Measurements from ENCODE around the gene COLEC11. TPM values are rescaled to one million over a fixed set of nuclear protein-coding genes. Genes with fewer than 3 reads are reported as not detected.

Gene COLEC11
- total and polyA plus RNA-seq, 2 of the 13 experiments (the other 11 are each of a cell fraction or from before 2014, with no cell fraction given), result 1.5 to 3.0 TPM

DNA sequence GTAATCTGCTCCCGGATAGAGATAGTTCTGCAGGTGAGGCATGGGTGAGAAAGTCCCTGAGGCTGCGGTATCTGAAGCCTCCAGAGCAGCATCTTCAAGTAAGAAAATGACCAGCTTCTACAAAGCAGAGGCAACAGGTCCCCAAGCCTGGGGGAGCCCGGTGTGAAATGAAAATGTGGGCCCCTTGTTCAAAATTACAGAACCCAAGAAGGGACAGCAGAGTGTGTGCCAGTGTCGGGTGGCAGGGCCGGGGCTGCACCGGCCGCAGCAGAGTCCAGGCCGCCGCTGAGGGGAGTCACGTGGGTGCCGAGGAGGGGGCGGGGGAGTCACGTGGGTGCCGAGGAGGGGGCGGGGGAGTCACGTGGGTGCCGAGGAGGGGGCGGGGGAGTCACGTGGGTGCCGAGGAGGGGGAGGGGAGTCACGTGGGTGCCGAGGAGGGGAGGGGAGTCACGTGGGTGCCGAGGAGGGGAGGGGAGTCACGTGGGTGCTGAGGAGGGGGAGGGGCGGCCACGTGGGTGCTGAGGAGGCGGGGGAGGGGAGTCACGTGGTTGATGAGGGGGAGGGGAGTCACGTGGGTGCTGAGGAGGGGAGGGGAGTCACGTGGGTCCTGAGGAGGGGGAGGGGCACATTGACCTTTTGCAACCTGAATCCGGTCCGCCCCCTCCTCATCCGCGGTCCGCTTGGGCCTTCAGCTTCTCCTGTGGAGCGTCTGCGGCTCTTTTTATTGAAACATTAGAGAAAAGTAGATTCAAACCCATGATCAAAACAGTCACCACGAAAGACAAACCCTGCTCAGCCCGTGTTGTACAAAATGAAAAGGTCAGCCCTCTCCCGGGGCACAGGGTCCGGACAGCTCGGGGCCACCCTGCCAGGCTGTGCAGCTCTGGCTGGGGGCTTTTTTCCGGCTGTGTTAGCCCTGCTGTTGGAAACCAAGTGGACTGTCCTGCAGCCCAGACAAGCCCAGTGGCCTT is 10.4 kb downstream of the COLEC11 start (continued):
- no peak for TF ChIP-seq U2AF1 (optimal IDR thresholded peaks at IDR 0.05; ENCODE audit: low read depth, low read length)
- no peak for TF ChIP-seq ZNF34 (CRISPR knock-in tag; IDR thresholded peaks at IDR 0.05; ENCODE audit: borderline replicate concordance)
- peak; percentile 65 for TF ChIP-seq SIX4 (CRISPR knock-in tag; IDR thresholded peaks at IDR 0.05)
- no peak for TF ChIP-seq EHMT2 (IDR thresholded peaks at IDR 0.05; ENCODE audit: borderline replicate concordance, low read depth, low read length)
- TF ChIP-seq, protein P1, sequence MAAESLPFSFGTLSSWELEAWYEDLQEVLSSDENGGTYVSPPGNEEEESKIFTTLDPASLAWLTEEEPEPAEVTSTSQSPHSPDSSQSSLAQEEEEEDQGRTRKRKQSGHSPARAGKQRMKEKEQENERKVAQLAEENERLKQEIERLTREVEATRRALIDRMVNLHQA (CRISPR knock-in tag; IDR thresholded peaks at IDR 0.05), result no peak
- TF ChIP-seq, protein P2, sequence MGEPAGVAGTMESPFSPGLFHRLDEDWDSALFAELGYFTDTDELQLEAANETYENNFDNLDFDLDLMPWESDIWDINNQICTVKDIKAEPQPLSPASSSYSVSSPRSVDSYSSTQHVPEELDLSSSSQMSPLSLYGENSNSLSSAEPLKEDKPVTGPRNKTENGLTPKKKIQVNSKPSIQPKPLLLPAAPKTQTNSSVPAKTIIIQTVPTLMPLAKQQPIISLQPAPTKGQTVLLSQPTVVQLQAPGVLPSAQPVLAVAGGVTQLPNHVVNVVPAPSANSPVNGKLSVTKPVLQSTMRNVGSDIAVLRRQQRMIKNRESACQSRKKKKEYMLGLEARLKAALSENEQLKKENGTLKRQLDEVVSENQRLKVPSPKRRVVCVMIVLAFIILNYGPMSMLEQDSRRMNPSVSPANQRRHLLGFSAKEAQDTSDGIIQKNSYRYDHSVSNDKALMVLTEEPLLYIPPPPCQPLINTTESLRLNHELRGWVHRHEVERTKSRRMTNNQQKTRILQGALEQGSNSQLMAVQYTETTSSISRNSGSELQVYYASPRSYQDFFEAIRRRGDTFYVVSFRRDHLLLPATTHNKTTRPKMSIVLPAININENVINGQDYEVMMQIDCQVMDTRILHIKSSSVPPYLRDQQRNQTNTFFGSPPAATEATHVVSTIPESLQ (CRISPR knock-in tag; conservative IDR thresholded peaks at IDR 0.05), result no peak
- TF ChIP-seq BCLAF1 (IDR thresholded peaks at IDR 0.05), result no peak
- TF ChIP-seq FOSL1 (CRISPR knock-in tag; IDR thresholded peaks at IDR 0.05; ENCODE audit: borderline replicate concordance), result no peak
- TF ChIP-seq, protein P3, sequence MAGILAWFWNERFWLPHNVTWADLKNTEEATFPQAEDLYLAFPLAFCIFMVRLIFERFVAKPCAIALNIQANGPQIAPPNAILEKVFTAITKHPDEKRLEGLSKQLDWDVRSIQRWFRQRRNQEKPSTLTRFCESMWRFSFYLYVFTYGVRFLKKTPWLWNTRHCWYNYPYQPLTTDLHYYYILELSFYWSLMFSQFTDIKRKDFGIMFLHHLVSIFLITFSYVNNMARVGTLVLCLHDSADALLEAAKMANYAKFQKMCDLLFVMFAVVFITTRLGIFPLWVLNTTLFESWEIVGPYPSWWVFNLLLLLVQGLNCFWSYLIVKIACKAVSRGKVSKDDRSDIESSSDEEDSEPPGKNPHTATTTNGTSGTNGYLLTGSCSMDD (CRISPR knock-in tag; IDR thresholded peaks at IDR 0.05), result no peak
- no peak for TF ChIP-seq NFIB (CRISPR knock-in tag; IDR thresholded peaks at IDR 0.05; ENCODE audit: borderline replicate concordance)
- 0 out of 2 replicates have a peak, but pooled peaks have one; percentile 49 for TF ChIP-seq BORCS8-MEF2B (CRISPR knock-in tag; IDR thresholded peaks at IDR 0.05)
- TF ChIP-seq ZNF362 (CRISPR knock-in tag; IDR thresholded peaks at IDR 0.05; ENCODE audit: borderline replicate concordance), result no peak
- no peak for TF ChIP-seq ZNF337 (CRISPR knock-in tag; IDR thresholded peaks at IDR 0.05; ENCODE audit: borderline replicate concordance, low read depth)
- TF ChIP-seq DNMT3B (CRISPR knock-in tag; conservative IDR thresholded peaks at IDR 0.05), result no peak
- TF ChIP-seq, protein P4, sequence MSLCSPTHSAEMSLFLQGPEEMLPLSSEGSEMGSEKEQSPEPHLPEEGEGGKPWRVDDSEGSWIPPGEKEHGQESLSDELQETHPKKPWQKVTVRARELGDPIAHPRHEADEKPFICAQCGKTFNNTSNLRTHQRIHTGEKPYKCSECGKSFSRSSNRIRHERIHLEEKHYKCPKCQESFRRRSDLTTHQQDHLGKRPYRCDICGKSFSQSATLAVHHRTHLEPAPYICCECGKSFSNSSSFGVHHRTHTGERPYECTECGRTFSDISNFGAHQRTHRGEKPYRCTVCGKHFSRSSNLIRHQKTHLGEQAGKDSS (CRISPR knock-in tag; IDR thresholded peaks at IDR 0.05; ENCODE audit: borderline replicate concordance, low read depth), result no peak
- TF ChIP-seq ASH2L (IDR thresholded peaks at IDR 0.05; ENCODE audit: insufficient read length, low read depth, low read length), result peak; percentile 51
- TF ChIP-seq FOXJ3 (CRISPR knock-in tag; IDR thresholded peaks at IDR 0.05; ENCODE audit: borderline replicate concordance), result no peak
- TF ChIP-seq ZNF256 (CRISPR knock-in tag; conservative IDR thresholded peaks at IDR 0.05), result no peak
- TF ChIP-seq ARHGAP35 (CRISPR knock-in tag; IDR thresholded peaks at IDR 0.05; ENCODE audit: borderline replicate concordance), result no peak
- no peak for TF ChIP-seq CHCHD3 (CRISPR knock-in tag; IDR thresholded peaks at IDR 0.05)
